H9 (cell line): ENCODE data around the gene IRF6. TPM values are rescaled to one million over a fixed set of nuclear protein-coding genes. Genes with fewer than 3 reads are reported as not detected.

ENCODE experiments used
- DNase-seq: peaks from one replicate; pipeline ENCODE4 v3.0.0-alpha.2; 2017
- H2AFZ ChIP-seq: one replicate; pipeline ENCODE4 v1.6.1; 2013; ENCODE audit warnings: mild to moderate bottlenecking, low read length, control low read depth, moderate library complexity
- H2AK5ac ChIP-seq: 2 replicates; pipeline ENCODE4 v1.6.1; 2013; ENCODE audit warnings: low read length, control low read depth, mixed read lengths; ENCODE audit not compliant: insufficient read length
- H2BK120ac ChIP-seq: one replicate; pipeline ENCODE4 v1.6.1; 2013; ENCODE audit warnings: low read depth, mild to moderate bottlenecking, low read length, control low read depth, inconsistent platforms; ENCODE audit not compliant: poor library complexity, severe bottlenecking
- H2BK12ac ChIP-seq: 2 replicates; pipeline ENCODE4 v1.6.1; 2013; ENCODE audit warnings: low read length, control low read depth, mixed read lengths, low read depth; ENCODE audit not compliant: insufficient read length
- H2BK15ac ChIP-seq: 2 replicates; pipeline ENCODE4 v1.6.1; 2013; ENCODE audit warnings: low read depth, low read length, control low read depth
- H2BK20ac ChIP-seq: one replicate; pipeline ENCODE4 v1.6.1; 2013; ENCODE audit warnings: low read depth, mild to moderate bottlenecking, low read length, control low read depth, inconsistent platforms; ENCODE audit not compliant: poor library complexity, severe bottlenecking
- H2BK5ac ChIP-seq: 2 replicates; pipeline ENCODE4 v1.6.1; 2013; ENCODE audit warnings: low read length, control low read depth, mixed read lengths; ENCODE audit not compliant: insufficient read length
- H3K14ac ChIP-seq: 2 replicates; pipeline ENCODE4 v1.6.1; 2013; ENCODE audit warnings: low read length, control low read depth; ENCODE audit not compliant: insufficient read depth
- H3K18ac ChIP-seq: 2 replicates; pipeline ENCODE4 v1.6.1; 2013; ENCODE audit warnings: low read depth, mild to moderate bottlenecking, mixed read lengths, low read length, control low read depth; ENCODE audit not compliant: insufficient read length
- H3K23ac ChIP-seq: 2 replicates; pipeline ENCODE4 v1.6.1; 2013; ENCODE audit warnings: low read length, control low read depth, mixed read lengths, low read depth; ENCODE audit not compliant: insufficient read length
- H3K23me2 ChIP-seq: 2 replicates; pipeline ENCODE4 v1.6.1; 2013; ENCODE audit warnings: low read depth, mild to moderate bottlenecking, mixed read lengths, low read length, control low read depth; ENCODE audit not compliant: insufficient read length, poor library complexity, severe bottlenecking
- H3K27ac ChIP-seq: 2 replicates; pipeline ENCODE4 v1.5.1; 2013; ENCODE audit warnings: low read length, control low read depth, mixed read lengths, low read depth; ENCODE audit not compliant: insufficient read length
- H3K27me3 ChIP-seq: 2 replicates; pipeline ENCODE4 v1.6.1; 2013; ENCODE audit warnings: low read length, control low read depth, inconsistent platforms; ENCODE audit not compliant: insufficient read depth
- H3K4ac ChIP-seq: 2 replicates; pipeline ENCODE4 v1.6.1; 2013; ENCODE audit warnings: low read depth, mild to moderate bottlenecking, control low read depth, inconsistent platforms, low read length, moderate library complexity
- H3K4me1 ChIP-seq: 2 replicates; pipeline ENCODE4 v1.6.1; 2013; ENCODE audit warnings: low read length, control low read depth, inconsistent platforms; ENCODE audit not compliant: insufficient read depth
- H3K4me2 ChIP-seq: 2 replicates; pipeline ENCODE4 v1.6.1; 2013; ENCODE audit warnings: low read length, control low read depth, mixed read lengths; ENCODE audit not compliant: insufficient read length, insufficient read depth
- H3K56ac ChIP-seq: 2 replicates; pipeline ENCODE4 v1.6.1; 2013; ENCODE audit warnings: low read depth, mild to moderate bottlenecking, mixed read lengths, low read length, control low read depth; ENCODE audit not compliant: insufficient read length
- H3K79me1 ChIP-seq: 2 replicates; pipeline ENCODE4 v1.6.1; 2013; ENCODE audit warnings: low read depth, mild to moderate bottlenecking, moderate library complexity, low read length, control low read depth, inconsistent platforms; ENCODE audit not compliant: insufficient read depth, poor library complexity, severe bottlenecking
- H3K79me2 ChIP-seq: 2 replicates; pipeline ENCODE4 v1.6.1; 2013; ENCODE audit warnings: low read length, control low read depth, inconsistent platforms; ENCODE audit not compliant: insufficient read depth
- H3K9ac ChIP-seq: 2 replicates; pipeline ENCODE4 v1.6.1; 2013; ENCODE audit warnings: low read length, control low read depth, mixed read lengths; ENCODE audit not compliant: insufficient read length; ENCODE audit errors: extremely low read depth
- H3K9me3 ChIP-seq: one replicate; pipeline ENCODE4 v1.6.1; 2013; ENCODE audit warnings: low read depth, low read length, inconsistent platforms; ENCODE audit not compliant: control insufficient read depth
- H3T11ph ChIP-seq: one replicate; pipeline ENCODE4 v1.6.1; 2013; ENCODE audit warnings: mild to moderate bottlenecking, low read length, control low read depth, inconsistent platforms
- H4K20me1 ChIP-seq: one replicate; pipeline ENCODE4 v1.6.1; 2013; ENCODE audit not compliant: control insufficient read depth, insufficient read length, insufficient read depth
- H4K5ac ChIP-seq: 2 replicates; pipeline ENCODE4 v1.6.1; 2013; ENCODE audit warnings: low read depth, mild to moderate bottlenecking, mixed read lengths, low read length, control low read depth; ENCODE audit not compliant: insufficient read length
- H4K8ac ChIP-seq: replicated peaks from 2 replicates; pipeline ENCODE4 v1.6.1; 2013; ENCODE audit warnings: low read length, control low read depth, mixed read lengths, low read depth; ENCODE audit not compliant: insufficient read length
- H4K91ac ChIP-seq: 2 replicates; pipeline ENCODE4 v1.6.1; 2013; ENCODE audit warnings: low read depth, mild to moderate bottlenecking, moderate library complexity, mixed read lengths, low read length, control low read depth; ENCODE audit not compliant: insufficient read length
- H3K27ac Mint-ChIP-seq, 3 experiments: 2 replicates in 2 of 3; 3 replicates in 1 of 3; pipeline ENCODE4 v1.8.0; 2020 to 2021; ENCODE audit warnings: mixed read lengths in 3 of 3, mild to moderate bottlenecking in 1 of 3, moderate library complexity in 1 of 3
- H3K27me3 Mint-ChIP-seq: 2 replicates; pipeline ENCODE4 v1.8.0; 2021; ENCODE audit warnings: low read depth, mild to moderate bottlenecking, moderate library complexity, mixed read lengths
- H3K36me3 Mint-ChIP-seq, 3 experiments: 2 replicates in 2 of 3; 3 replicates in 1 of 3; pipeline ENCODE4 v1.8.0; 2020 to 2021; ENCODE audit warnings: low read depth in 3 of 3, mixed read lengths in 3 of 3; ENCODE audit not compliant: insufficient read depth in 1 of 3
- H3K4me1 Mint-ChIP-seq, 2 experiments: 2 replicates each; pipeline ENCODE4 v1.8.0; 2020; ENCODE audit warnings: mixed read lengths in 2 of 2
- H3K4me3 Mint-ChIP-seq, 2 experiments: 2 replicates in 1 of 2; 3 replicates in 1 of 2; pipeline ENCODE4 v1.8.0; 2020 to 2021; ENCODE audit warnings: mild to moderate bottlenecking in 2 of 2, mixed read lengths in 2 of 2, moderate library complexity in 1 of 2
- H3K9me3 Mint-ChIP-seq, 2 experiments: 2 replicates in 1 of 2; 3 replicates in 1 of 2; pipeline ENCODE4 v1.8.0; 2020; ENCODE audit warnings: mild to moderate bottlenecking in 2 of 2, mixed read lengths in 2 of 2, moderate library complexity in 1 of 2
- WGBS: extraction: QIAGEN DNeasy Blood & Tissue Kit; methylation state at CpG from one replicate; pipeline ENCODE4 v1.1.7; 2013; ENCODE audit warnings: missing lambda C conversion rate, low lambda C conversion rate, mixed read lengths; ENCODE audit not compliant: insufficient read length; ENCODE audit errors: extremely low coverage; 5-methylcytosine and 5-hydroxymethylcytosine counted together
- total RNA-seq: library from RNA; stranded (reverse); gene quantifications from 2 replicates; pipeline ENCODE4 v1.2.1, GENCODE V29; 2021
- TF ChIP-seq, protein P1 (sequence below): fragments of 200-600 bp; sonication (generic); conservative IDR thresholded peaks from 3 replicates; pipeline ENCODE4 v1.8.0; 2021; ENCODE audit warnings: antibody characterized with exemption, mild to moderate bottlenecking

Gene IRF6
- total RNA-seq, 1 experiment from 2014 or later: 7.1 TPM

DNA sequence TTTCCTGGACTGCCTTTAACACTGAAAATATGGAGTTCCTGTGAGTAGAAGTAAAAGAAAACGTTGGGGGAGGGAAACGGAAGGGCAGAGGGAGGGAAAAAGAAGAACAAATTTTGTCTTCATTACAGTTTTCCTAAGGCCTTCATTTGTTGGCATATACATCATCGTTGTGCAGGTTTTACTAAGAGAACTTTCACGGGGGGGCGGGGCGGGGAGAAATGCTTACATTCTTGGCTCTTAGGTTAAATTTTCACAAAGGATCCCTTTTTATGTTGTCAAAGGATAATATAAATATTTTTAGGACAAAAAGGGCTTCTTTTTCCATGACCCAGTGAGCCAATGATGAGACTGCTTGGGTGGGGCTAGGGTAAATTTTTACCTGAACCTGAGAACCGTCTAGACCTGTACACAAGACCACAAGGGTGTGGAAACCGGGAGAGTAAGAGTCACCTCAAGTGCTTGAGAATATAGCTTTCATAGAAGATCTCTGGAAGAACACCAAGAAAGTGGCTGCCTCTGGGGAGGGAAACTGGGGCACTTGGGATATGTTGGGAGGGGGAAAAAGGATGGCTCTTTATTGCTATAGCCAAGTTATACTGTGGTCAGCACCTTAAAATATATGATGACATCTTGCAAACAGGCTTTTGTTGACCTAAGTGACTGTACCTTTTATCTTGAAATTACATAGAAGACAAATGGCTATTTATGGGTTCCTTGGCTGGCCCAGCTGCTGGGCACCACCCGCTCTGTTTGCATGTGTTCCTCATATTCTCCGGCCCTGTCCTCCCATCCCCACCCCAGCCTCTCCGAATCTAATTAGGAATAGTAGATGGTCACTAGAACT is 19.9 kb upstream of the IRF6 start:
- Histone ChIP-seq H2BK12ac (no peak overlapping the region), H2BK5ac (no peak overlapping the region), H3K9ac (no peak overlapping the region), H2BK15ac (no peak overlapping the region), H4K91ac (no peak overlapping the region), H3K18ac (no peak overlapping the region), H4K8ac (no peak overlapping the region), H3K4ac (no peak overlapping the region), H3K4me2 (no peak overlapping the region), H4K20me1 (no peaks in the 10 kb centered on the region), H2AK5ac (no peak overlapping the region), H2BK120ac (no peak overlapping the region), H3K9me3 (no peaks in the 10 kb centered on the region), H3K14ac (no peak overlapping the region), H3K79me1 (no peaks in the 10 kb centered on the region), H3K27ac (no peak overlapping the region), H3K27me3 (no peaks in the 10 kb centered on the region), H4K5ac (no peak overlapping the region), H2BK20ac (no peak overlapping the region), H3K79me2 (no peaks in the 10 kb centered on the region), H3K56ac (no peak overlapping the region), H3K23me2 (no peaks in the 10 kb centered on the region), H2AFZ (no peak overlapping the region), H3T11ph (no peak overlapping the region), H3K4me1 (no peaks in the 10 kb centered on the region), H3K23ac (no peak overlapping the region)
- H3K9me3 Mint-ChIP-seq: peaks cover 0 to 3% of the 10 kb centered on the region in 2 experiments; a peak in 1 of 5 replicates
- DNase-seq: no peak
- H3K4me1 Mint-ChIP-seq: peaks cover 10 to 15% of the 10 kb centered on the region in 2 experiments
- H3K27me3 Mint-ChIP-seq: peaks cover 17% of the 10 kb centered on the region
- no peak overlapping the region for H3K4me3 Mint-ChIP-seq
- no peak overlapping the region for H3K27ac Mint-ChIP-seq
- no CpG with 5 or more reads among the region's 11 CpGs for WGBS
- TF ChIP-seq, protein P1, sequence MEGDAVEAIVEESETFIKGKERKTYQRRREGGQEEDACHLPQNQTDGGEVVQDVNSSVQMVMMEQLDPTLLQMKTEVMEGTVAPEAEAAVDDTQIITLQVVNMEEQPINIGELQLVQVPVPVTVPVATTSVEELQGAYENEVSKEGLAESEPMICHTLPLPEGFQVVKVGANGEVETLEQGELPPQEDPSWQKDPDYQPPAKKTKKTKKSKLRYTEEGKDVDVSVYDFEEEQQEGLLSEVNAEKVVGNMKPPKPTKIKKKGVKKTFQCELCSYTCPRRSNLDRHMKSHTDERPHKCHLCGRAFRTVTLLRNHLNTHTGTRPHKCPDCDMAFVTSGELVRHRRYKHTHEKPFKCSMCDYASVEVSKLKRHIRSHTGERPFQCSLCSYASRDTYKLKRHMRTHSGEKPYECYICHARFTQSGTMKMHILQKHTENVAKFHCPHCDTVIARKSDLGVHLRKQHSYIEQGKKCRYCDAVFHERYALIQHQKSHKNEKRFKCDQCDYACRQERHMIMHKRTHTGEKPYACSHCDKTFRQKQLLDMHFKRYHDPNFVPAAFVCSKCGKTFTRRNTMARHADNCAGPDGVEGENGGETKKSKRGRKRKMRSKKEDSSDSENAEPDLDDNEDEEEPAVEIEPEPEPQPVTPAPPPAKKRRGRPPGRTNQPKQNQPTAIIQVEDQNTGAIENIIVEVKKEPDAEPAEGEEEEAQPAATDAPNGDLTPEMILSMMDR: no peak
- H3K36me3 Mint-ChIP-seq: peaks cover 0 to 3% (median 3%) of the 10 kb centered on the region in 3 experiments; a peak in 3 of 7 replicates
